SJCRH30 (cell line): ENCODE data around the gene SLX4IP. TPM values are rescaled to one million over a fixed set of nuclear protein-coding genes. Genes with fewer than 3 reads are reported as not detected.
A peak's percentile ranks its signal among the peaks of the same experiment; 100 is the strongest.
"Not testable (repeated sequence)": the region's sequence is repeated elsewhere in the genome, so short reads cannot be mapped to it uniquely, and the experiment has no call there.

ENCODE experiments used
- DNase-seq, 2 experiments: peaks; one replicate each; pipeline ENCODE4 v3.0.0-alpha.2; 2015 to 2020
- H3K27ac ChIP-seq: fragments of 250-450 bp; sonication (Bioruptor Pico); 2 replicates; pipeline ENCODE4 v1.5.1; 2020; ENCODE audit warnings: mild to moderate bottlenecking, moderate library complexity
- H3K27me3 ChIP-seq: fragments of 250-450 bp; sonication (Bioruptor Pico); 2 replicates; pipeline ENCODE4 v1.5.1; 2020; ENCODE audit warnings: mild to moderate bottlenecking, moderate library complexity
- H3K36me3 ChIP-seq: fragments of 250-450 bp; sonication (Bioruptor Pico); 2 replicates; pipeline ENCODE4 v1.5.1; 2020; ENCODE audit warnings: mild to moderate bottlenecking, moderate library complexity
- H3K4me1 ChIP-seq: fragments of 250-450 bp; sonication (Bioruptor Pico); 2 replicates; pipeline ENCODE4 v1.5.1; 2020; ENCODE audit warnings: mild to moderate bottlenecking, moderate library complexity
- H3K4me3 ChIP-seq: fragments of 250-450 bp; sonication (Bioruptor Pico); 2 replicates; pipeline ENCODE4 v1.5.1; 2020; ENCODE audit warnings: mild to moderate bottlenecking, moderate library complexity
- H3K9me3 ChIP-seq: fragments of 250-450 bp; sonication (Bioruptor Pico); replicated peaks from 2 replicates; pipeline ENCODE4 v1.5.1; 2020; ENCODE audit warnings: mild to moderate bottlenecking, moderate library complexity
- total RNA-seq: library from RNA; depleted of rRNA; stranded (reverse); fragments of >200 nt; shearing (Covaris generic); gene quantifications from 2 replicates; pipeline ENCODE4 v1.2.3, GENCODE V29; 2014

SLX4IP gene
- total RNA-seq, 1 experiment from 2014 or later: 11.5 TPM

GRCh38 chr20:10412591-10413408 is 22.3 kb upstream of the SLX4IP start:
- Histone ChIP-seq H3K4me3 (no peak overlapping the region), H3K27ac (no peak overlapping the region), H3K9me3 (no peaks in the 10 kb centered on the region), H3K36me3 (peaks cover 30% of the 10 kb centered on the region), H3K4me1 (no peaks in the 10 kb centered on the region), H3K27me3 (no peaks in the 10 kb centered on the region)
- no peak for DNase-seq

GRCh38 chr20:10415013-10415650 is 20.0 kb upstream of the SLX4IP start:
- H3K27me3 ChIP-seq: no peaks in the 10 kb centered on the region
- H3K36me3 ChIP-seq: peaks cover 47% of the 10 kb centered on the region
- no peaks in the 10 kb centered on the region for H3K4me1 ChIP-seq
- DNase-seq: no peak
- no peak overlapping the region for H3K4me3 ChIP-seq
- no peak overlapping the region for H3K27ac ChIP-seq
- no peaks in the 10 kb centered on the region for H3K9me3 ChIP-seq

GRCh38 chr20:10417218-10417617 is 17.9 kb upstream of the SLX4IP start:
- H3K4me3 ChIP-seq, DNase-seq: not testable (repeated sequence)
- peaks cover 43% of the 10 kb centered on the region for H3K36me3 ChIP-seq

GRCh38 chr20:10419550-10420133 is 15.5 kb upstream of the SLX4IP start:
- Histone ChIP-seq H3K27ac (no peak overlapping the region), H3K9me3 (no peaks in the 10 kb centered on the region), H3K4me1 (no peaks in the 10 kb centered on the region), H3K36me3 (peaks cover 28% of the 10 kb centered on the region), H3K4me3 (no peak overlapping the region), H3K27me3 (no peaks in the 10 kb centered on the region)
- DNase-seq: no peak

More at GRCh38 chr20:10417218-10417617, 17.9 kb upstream of the SLX4IP start:
- H3K9me3 ChIP-seq, H3K4me1 ChIP-seq, H3K27ac ChIP-seq, H3K27me3 ChIP-seq: not testable (repeated sequence)

GRCh38 chr20:10423735-10424134 is 11.4 kb upstream of the SLX4IP start:
- Histone ChIP-seq H3K9me3 (no peaks in the 10 kb centered on the region), H3K4me3 (no peak overlapping the region), H3K27ac (no peak overlapping the region), H3K27me3 (no peaks in the 10 kb centered on the region), H3K4me1 (no peaks in the 10 kb centered on the region), H3K36me3 (peaks cover 14% of the 10 kb centered on the region)
- no peak for DNase-seq

GRCh38 chr20:10427060-10427692 is 7.9 kb upstream of the SLX4IP start:
- H3K4me1 ChIP-seq: peaks cover 12% of the 10 kb centered on the region; the same call in 1 of the 2 replicates
- H3K4me3 ChIP-seq: no peak overlapping the region
- no peaks in the 10 kb centered on the region for H3K27me3 ChIP-seq
- H3K27ac ChIP-seq: no peak overlapping the region
- H3K9me3 ChIP-seq: no peaks in the 10 kb centered on the region
- H3K36me3 ChIP-seq: peaks cover 4% of the 10 kb centered on the region
- peak; percentile 38 to 72 for DNase-seq

GRCh38 chr20:10428008-10428407 is 7.1 kb upstream of the SLX4IP start:
- no peak overlapping the region for H3K4me3 ChIP-seq
- no peaks in the 10 kb centered on the region for H3K27me3 ChIP-seq
- H3K36me3 ChIP-seq: peaks cover 4% of the 10 kb centered on the region
- H3K4me1 ChIP-seq: peaks cover 12% of the 10 kb centered on the region; the same call in 1 of the 2 replicates
- H3K9me3 ChIP-seq: no peaks in the 10 kb centered on the region
- DNase-seq: no peak
- H3K27ac ChIP-seq: no peak overlapping the region

- no peak for DNase-seq
- H3K9me3 ChIP-seq: no peaks in the 10 kb centered on the region
- H3K27ac ChIP-seq: no peak overlapping the region
- no peaks in the 10 kb centered on the region for H3K27me3 ChIP-seq
- peaks cover 12% of the 10 kb centered on the region; the same call in 1 of the 2 replicates for H3K4me1 ChIP-seq
- peaks cover 4% of the 10 kb centered on the region for H3K36me3 ChIP-seq
- no peak overlapping the region for H3K4me3 ChIP-seq
Observed at GRCh38 chr20:10429443-10429981, 5.6 kb upstream of the SLX4IP start.

GRCh38 chr20:10430000-10430466 is 5.1 kb upstream of the SLX4IP start:
- peaks cover 12% of the 10 kb centered on the region; the same call in 1 of the 2 replicates for H3K4me1 ChIP-seq
- H3K27ac ChIP-seq: peak overlapping the region; percentile 35; the same call in 1 of the 2 replicates
- DNase-seq: peak in 1 of 2 experiments; percentile 27

GRCh38 chr20:10430704-10431103 is 4.4 kb upstream of the SLX4IP start:
- H3K27ac ChIP-seq: peak overlapping the region; percentile 35
- H3K9me3 ChIP-seq: no peaks in the 10 kb centered on the region
- H3K27me3 ChIP-seq: no peaks in the 10 kb centered on the region
- H3K4me3 ChIP-seq: no peak overlapping the region
- no peaks in the 10 kb centered on the region for H3K36me3 ChIP-seq
- peaks cover 13% of the 10 kb centered on the region for H3K4me1 ChIP-seq
- peak in 1 of 2 experiments; percentile 37 for DNase-seq

More at GRCh38 chr20:10430000-10430466, 5.1 kb upstream of the SLX4IP start:
- no peaks in the 10 kb centered on the region for H3K9me3 ChIP-seq
- peaks cover 4% of the 10 kb centered on the region for H3K36me3 ChIP-seq
- H3K27me3 ChIP-seq: no peaks in the 10 kb centered on the region
- H3K4me3 ChIP-seq: no peak overlapping the region

- Histone ChIP-seq H3K9me3 (no peaks in the 10 kb centered on the region), H3K4me1 (peaks cover 17% of the 10 kb centered on the region), H3K4me3 (no peak overlapping the region), H3K27ac (no peak overlapping the region), H3K27me3 (no peaks in the 10 kb centered on the region), H3K36me3 (no peaks in the 10 kb centered on the region)
- DNase-seq: no peak
Observed at GRCh38 chr20:10432079-10432478, 3.0 kb upstream of the SLX4IP start.

GRCh38 chr20:10433014-10433622 is 2.0 kb upstream of the SLX4IP start:
- Histone ChIP-seq H3K9me3 (no peaks in the 10 kb centered on the region), H3K4me3 (peak overlapping the region; percentile 82), H3K4me1 (peaks cover 17% of the 10 kb centered on the region), H3K27me3 (no peaks in the 10 kb centered on the region), H3K27ac (peak overlapping the region; percentile 91), H3K36me3 (no peaks in the 10 kb centered on the region)
- no peak for DNase-seq

GRCh38 chr20:10433623-10434466 is 1.3 kb upstream of the SLX4IP start, which contains the start of gene MKKS:
Gene MKKS, minus strand, starts transcription at chr20:10434222. Its CDS starts 20,708 bp downstream, at chr20:10413514.
- Histone ChIP-seq H3K27me3 (no peaks in the 10 kb centered on the region), H3K27ac (peak within 1 kb of the TSS; percentile 91), H3K4me3 (peak within 1 kb of the TSS; percentile 82), H3K4me1 (peaks cover 17% of the 10 kb centered on the region), H3K9me3 (no peaks in the 10 kb centered on the region), H3K36me3 (no peaks in the 10 kb centered on the region)
- DNase-seq: peak; percentile 91 to 93
